GM23338 (cell line): ENCODE results near the gene GAREM1.

Experiments used
- CREB1 ChIP-seq: fragments of 250-450 bp; sonication (Bioruptor Pico); IDR thresholded peaks from 2 replicates; pipeline ENCODE4 v1.5.0; 2020; ENCODE audit warnings: low read depth, mild to moderate bottlenecking, moderate library complexity
- CTCF ChIP-seq, 2 experiments: fragments of 200-600 bp in 1 of 2; sonication (generic) in 1 of 2; conservative IDR thresholded peaks; 2 replicates each; pipeline versions ENCODE4 v1.5.1 to v1.6.1; 2016 to 2017; ENCODE audit warnings: antibody characterized with exemption in 2 of 2, low read depth in 2 of 2, mild to moderate bottlenecking in 2 of 2, moderate library complexity in 1 of 2
- EZH2 ChIP-seq: fragments of 200-600 bp; sonication (generic); IDR thresholded peaks from one replicate; pipeline ENCODE4 v1.8.0; 2017; ENCODE audit warnings: antibody characterized with exemption, mild to moderate bottlenecking, low read depth; ENCODE audit not compliant: unreplicated experiment
- EZH2phosphoT487 ChIP-seq: fragments of 200-600 bp; sonication (generic); IDR thresholded peaks from one replicate; pipeline ENCODE4 v1.8.1; 2018; ENCODE audit warnings: antibody characterized with exemption; ENCODE audit not compliant: unreplicated experiment
- JUNB ChIP-seq: IDR thresholded peaks from one replicate; pipeline ENCODE4 v1.6.1; 2016; ENCODE audit warnings: antibody characterized with exemption; ENCODE audit not compliant: unreplicated experiment
- POLR2AphosphoS5 ChIP-seq: IDR thresholded peaks from 2 replicates; pipeline ENCODE4 v1.6.1; 2016; ENCODE audit warnings: antibody characterized with exemption, low read depth
- REST ChIP-seq: IDR thresholded peaks from one replicate; pipeline ENCODE4 v1.6.1; 2018; ENCODE audit warnings: antibody characterized with exemption; ENCODE audit not compliant: unreplicated experiment
- STAT1 ChIP-seq: IDR thresholded peaks from one replicate; pipeline ENCODE4 v1.6.1; 2016; ENCODE audit warnings: antibody characterized with exemption; ENCODE audit not compliant: unreplicated experiment
- ZNF331 ChIP-seq: fragments of 250-450 bp; sonication (Bioruptor Pico); IDR thresholded peaks from 2 replicates; pipeline ENCODE4 v1.5.0; 2020; ENCODE audit warnings: low read depth, mild to moderate bottlenecking, moderate library complexity

- TF ChIP-seq EZH2 (no peak), CTCF (conservative IDR thresholded peaks at IDR 0.05; ENCODE audit: low read depth in 2 of 2) (peak; percentile 41 to 53), CREB1 (CRISPR knock-in tag) (no peak), ZNF331 (CRISPR knock-in tag) (no peak), JUNB (no peak), REST (no peak), POLR2AphosphoS5 (no peak), EZH2phosphoT487 (no peak), STAT1 (no peak)
These were observed 112.6 kb downstream of the GAREM1 start for GRCh38 chr18:32358075-32358474.
